ENCODE measurements around the gene BCL7B. TPM values are rescaled to one million over a fixed set of nuclear protein-coding genes. Genes with fewer than 3 reads are reported as not detected.

The BCL7B gene
- total and polyA plus RNA-seq, 10 donors, result 40.1 to 79.2 (median 58.2) TPM

DNA sequence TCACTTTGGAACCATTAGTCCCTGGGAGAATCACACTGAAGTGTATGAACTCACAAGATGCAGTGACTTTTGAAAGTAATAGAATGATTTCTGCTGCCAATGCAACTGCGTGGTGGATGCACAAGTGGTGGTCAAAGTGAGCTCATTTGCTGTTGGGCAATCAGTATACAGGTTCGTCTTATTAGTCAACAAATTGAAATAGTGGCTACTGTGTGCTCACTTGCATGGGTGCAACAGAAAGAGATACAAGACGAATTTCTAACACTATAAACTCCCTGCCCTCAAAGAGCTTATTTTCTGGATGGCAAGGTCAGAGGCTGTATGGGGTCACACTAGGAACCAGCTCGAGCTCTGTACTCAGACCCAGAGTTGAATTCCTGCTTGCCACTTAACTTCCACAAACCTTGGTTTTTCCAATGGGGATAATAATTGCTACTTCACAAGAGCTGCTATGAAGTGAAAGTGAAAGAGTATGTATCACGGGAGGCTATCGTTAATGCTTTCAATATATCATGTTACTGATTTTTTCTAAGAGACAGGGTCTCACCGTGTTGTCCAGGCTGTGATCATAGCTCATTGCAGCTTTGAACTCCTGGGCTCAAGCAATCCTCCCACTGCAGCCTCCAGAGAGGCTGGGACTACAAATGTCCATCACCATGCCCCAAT lies 8.3 kb upstream of the BCL7B start:
- TF ChIP-seq, protein P1, sequence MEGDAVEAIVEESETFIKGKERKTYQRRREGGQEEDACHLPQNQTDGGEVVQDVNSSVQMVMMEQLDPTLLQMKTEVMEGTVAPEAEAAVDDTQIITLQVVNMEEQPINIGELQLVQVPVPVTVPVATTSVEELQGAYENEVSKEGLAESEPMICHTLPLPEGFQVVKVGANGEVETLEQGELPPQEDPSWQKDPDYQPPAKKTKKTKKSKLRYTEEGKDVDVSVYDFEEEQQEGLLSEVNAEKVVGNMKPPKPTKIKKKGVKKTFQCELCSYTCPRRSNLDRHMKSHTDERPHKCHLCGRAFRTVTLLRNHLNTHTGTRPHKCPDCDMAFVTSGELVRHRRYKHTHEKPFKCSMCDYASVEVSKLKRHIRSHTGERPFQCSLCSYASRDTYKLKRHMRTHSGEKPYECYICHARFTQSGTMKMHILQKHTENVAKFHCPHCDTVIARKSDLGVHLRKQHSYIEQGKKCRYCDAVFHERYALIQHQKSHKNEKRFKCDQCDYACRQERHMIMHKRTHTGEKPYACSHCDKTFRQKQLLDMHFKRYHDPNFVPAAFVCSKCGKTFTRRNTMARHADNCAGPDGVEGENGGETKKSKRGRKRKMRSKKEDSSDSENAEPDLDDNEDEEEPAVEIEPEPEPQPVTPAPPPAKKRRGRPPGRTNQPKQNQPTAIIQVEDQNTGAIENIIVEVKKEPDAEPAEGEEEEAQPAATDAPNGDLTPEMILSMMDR (IDR thresholded peaks at IDR 0.05 in 8 of 11, conservative IDR thresholded peaks at IDR 0.05 in 3 of 11), result no peak
- H3K9me3 ChIP-seq, result no peaks in the 10 kb centered on the region
- H3K27me3 ChIP-seq (replicated peaks in 1 of 7), result no peaks in the 10 kb centered on the region
- DNase-seq, result no peak
- 29 to 53% (median 32%) methylated on average over 7 of the region's 7 CpGs for WGBS, 5 donors
- peaks cover 0 to 15% (median 9%) of the 10 kb centered on the region in 6 donors for H3K4me1 ChIP-seq
- peak overlapping the region in 6 of 8 donors; percentile 5 to 75 (median 58) for H3K27ac ChIP-seq
- H3K4me3 ChIP-seq, result peak overlapping the region in 7 of 8 donors; percentile 27 to 67 (median 32)
- H3K36me3 ChIP-seq, result peaks cover 5 to 23% (median 18%) of the 10 kb centered on the region in 6 donors
- intact Hi-C loops (cut with DNase I; ENCODE audit: low total_unique reads), result no loop called here

DNA sequence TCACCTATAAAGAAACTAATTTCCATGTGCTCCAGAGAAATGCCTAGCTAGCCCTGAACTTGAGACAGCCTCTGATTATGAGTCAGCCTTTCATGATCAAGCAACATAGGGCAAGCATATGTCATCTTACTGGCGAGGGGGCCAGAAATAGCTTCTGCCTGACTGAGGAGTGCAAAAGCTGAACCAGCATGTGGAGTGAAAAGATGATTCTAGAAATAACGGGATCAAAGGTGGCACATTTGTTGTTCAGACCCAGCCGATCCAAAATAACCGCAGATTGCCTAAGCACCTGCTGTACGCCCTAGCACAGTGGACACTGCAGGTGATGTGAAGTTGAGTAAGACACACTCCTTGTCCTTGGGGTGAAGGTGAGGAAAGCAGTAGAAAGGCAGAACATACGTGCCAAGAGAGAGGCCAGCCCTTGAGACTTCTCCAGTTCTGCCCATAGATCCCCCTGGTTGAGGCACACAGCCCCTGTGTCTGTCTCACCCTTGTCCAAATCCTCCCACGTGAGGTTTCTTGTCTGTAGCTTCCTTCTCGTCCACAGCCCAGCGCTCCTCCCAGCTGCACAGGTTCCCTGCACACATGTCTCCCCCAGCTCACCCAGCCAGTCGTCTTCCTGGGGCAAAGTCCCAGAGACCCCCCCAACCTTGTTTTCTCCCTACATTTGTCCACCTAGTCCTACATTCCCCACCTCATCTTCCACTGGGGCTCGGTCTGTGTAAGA lies 2.8 kb upstream of the BCL7B start:
- no peak overlapping the region for H3K4me3 ChIP-seq
- H3K36me3 ChIP-seq, result no peaks in the 10 kb centered on the region
- intact Hi-C loops (cut with DNase I; ENCODE audit: low total_unique reads), result no loop called here
- no peak for DNase-seq
- TF ChIP-seq, protein P1 (IDR thresholded peaks at IDR 0.05 in 8 of 11, conservative IDR thresholded peaks at IDR 0.05 in 3 of 11), result no peak
- TF ChIP-seq POLR2AphosphoS5 (IDR thresholded peaks at IDR 0.05), result no peak
- TF ChIP-seq POLR2A (IDR thresholded peaks at IDR 0.05), result no peak
- H3K4me1 ChIP-seq, result peaks cover 11 to 25% (median 18%) of the 10 kb centered on the region in 6 donors
- H3K27me3 ChIP-seq (replicated peaks in 1 of 7), result no peaks in the 10 kb centered on the region
- no peak overlapping the region for H3K27ac ChIP-seq
- no peaks in the 10 kb centered on the region for H3K9me3 ChIP-seq
- 67 to 78% (median 67%) methylated on average over 11 of the region's 11 CpGs for WGBS, 5 donors

DNA sequence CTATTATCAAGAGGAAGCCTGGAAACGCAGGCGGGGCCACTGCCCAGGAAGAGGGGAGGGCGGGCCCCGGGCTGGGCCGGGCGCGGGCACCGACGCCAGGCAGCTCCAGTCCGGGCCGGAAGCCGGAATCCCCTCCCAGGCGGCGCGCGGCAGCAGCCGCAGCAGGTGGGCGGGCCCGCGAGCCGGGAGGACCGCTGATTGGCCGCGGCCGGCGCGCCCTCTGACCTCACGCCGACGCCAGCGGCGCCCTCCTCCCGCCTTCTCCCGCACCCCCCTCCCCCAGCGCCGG lies 438 bp downstream of the BCL7B start:
- WGBS, 5 donors, result 0 to 1% (median 0%) methylated on average over 19 to 36 of the region's 36 CpGs; no CpG with 5 or more reads in 1 of the 5 donors
- H3K4me3 ChIP-seq, result peak overlapping the region; percentile 30 to 77 (median 68)
- H3K27me3 ChIP-seq (replicated peaks in 1 of 7), result no peaks in the 10 kb centered on the region
- H3K4me1 ChIP-seq, result peaks cover 11 to 55% (median 32%) of the 10 kb centered on the region in 6 donors
- H3K9me3 ChIP-seq, result no peaks in the 10 kb centered on the region
- H3K36me3 ChIP-seq, result peaks cover 0 to 31% (median 17%) of the 10 kb centered on the region in 6 donors
- peak; percentile 75 to 88 (median 85) for TF ChIP-seq POLR2AphosphoS5 (IDR thresholded peaks at IDR 0.05)
- TF ChIP-seq, protein P1 (IDR thresholded peaks at IDR 0.05 in 8 of 11, conservative IDR thresholded peaks at IDR 0.05 in 3 of 11), result peak in 2 of 11 experiments; percentile 21
- no peak for TF ChIP-seq POLR2A (IDR thresholded peaks at IDR 0.05)
- DNase-seq, result peak; percentile 98
- intact Hi-C loops (cut with DNase I; ENCODE audit: low total_unique reads), result no loop called here
- H3K27ac ChIP-seq, result peak overlapping the region; percentile 90 to 100 (median 99)

All from spleen (tissue), 11 donors.